Natural killer cell (primary cell): ENCODE results near the gene SMAD1. TPM values are rescaled to one million over a fixed set of nuclear protein-coding genes. Genes with fewer than 3 reads are reported as not detected.

Experiments
- ATAC-seq, 3 donors: fragments of 150-1000 bp in 2 of 3; fragments of 200-7000 bp in 1 of 3; cut with Tn5 transposase; 1 replicate in 1 of 3; 2 replicates in 2 of 3; pipeline ENCODE4 v1.10.0; 2021; ENCODE audit warnings: mild to moderate bottlenecking in 2 of 3, moderate library complexity in 2 of 3
- DNase-seq, 2 donors: peaks; one replicate each; pipeline versions ENCODE4 v3.0.0 to v3.0.0-alpha.2; 2013 to 2021; ENCODE audit warnings: mixed read lengths in 1 of 2
- H3K27ac ChIP-seq: one replicate; pipeline ENCODE4 v1.5.1; 2013; ENCODE audit warnings: mild to moderate bottlenecking, low read length
- H3K27me3 ChIP-seq: one replicate; pipeline ENCODE4 v1.6.1; 2013; ENCODE audit warnings: low read length; ENCODE audit not compliant: control insufficient read depth, insufficient read depth
- H3K36me3 ChIP-seq: one replicate; pipeline ENCODE4 v1.6.1; 2013; ENCODE audit warnings: low read length; ENCODE audit not compliant: control insufficient read depth, insufficient read depth
- H3K4me1 ChIP-seq: one replicate; pipeline ENCODE4 v1.6.1; 2013; ENCODE audit warnings: low read length; ENCODE audit not compliant: control insufficient read depth, insufficient read depth
- H3K4me3 ChIP-seq: one replicate; pipeline ENCODE4 v1.5.1; 2013; ENCODE audit warnings: low read length
- H3K9me3 ChIP-seq: one replicate; pipeline ENCODE4 v1.6.1; 2013; ENCODE audit warnings: low read length; ENCODE audit not compliant: control insufficient read depth, insufficient read depth
- H3K27ac Mint-ChIP-seq, 2 donors: one replicate each; pipeline ENCODE4 v1.8.0; 2022; ENCODE audit warnings: mild to moderate bottlenecking in 2 of 2, mixed read lengths in 2 of 2, moderate library complexity in 1 of 2
- H3K27me3 Mint-ChIP-seq, 2 donors: one replicate each; pipeline ENCODE4 v1.8.0; 2022; ENCODE audit warnings: low read depth in 2 of 2, mixed read lengths in 2 of 2
- H3K36me3 Mint-ChIP-seq: one replicate; pipeline ENCODE4 v1.8.0; 2022; ENCODE audit warnings: mixed read lengths
- H3K4me1 Mint-ChIP-seq, 2 donors: one replicate each; pipeline ENCODE4 v1.8.0; 2022; ENCODE audit warnings: mixed read lengths in 2 of 2
- H3K4me3 Mint-ChIP-seq: one replicate; pipeline ENCODE4 v1.8.0; 2022; ENCODE audit warnings: mild to moderate bottlenecking, moderate library complexity, mixed read lengths
- H3K9me3 Mint-ChIP-seq, 2 donors: one replicate each; pipeline ENCODE4 v1.8.0; 2022; ENCODE audit warnings: mixed read lengths in 2 of 2
- WGBS: methylation state at CpG from one replicate; pipeline ENCODE4 v1.1.7; 2013; ENCODE audit warnings: missing lambda C conversion rate; ENCODE audit not compliant: insufficient coverage; 5-methylcytosine and 5-hydroxymethylcytosine counted together
- intact Hi-C: fragments of 100-400 bp; cut with micrococcal nuclease; formaldehyde crosslinking; loops from one replicate; pipeline ENCODE4 v1.14.2; 2022
- total RNA-seq, 4 donors: library from RNA; stranded (reverse); fragments of 120-200 nt in 1 of 4; gene quantifications; one replicate each; pipeline versions ENCODE4 v1.2.3 to v1.2.4, GENCODE V29; 2013 to 2022
- TF ChIP-seq, protein P1 (sequence below): fragments of 200-600 bp; IDR thresholded peaks from one replicate; pipeline ENCODE4 v1.8.0; 2022; ENCODE audit warnings: antibody characterized with exemption

SMAD1 gene
- total RNA-seq, 3 donors from 2014 or later (not counting 1 experiment from before 2014, with no cell fraction given) = 2.2 to 12.8 (median 9.9) TPM

DNA sequence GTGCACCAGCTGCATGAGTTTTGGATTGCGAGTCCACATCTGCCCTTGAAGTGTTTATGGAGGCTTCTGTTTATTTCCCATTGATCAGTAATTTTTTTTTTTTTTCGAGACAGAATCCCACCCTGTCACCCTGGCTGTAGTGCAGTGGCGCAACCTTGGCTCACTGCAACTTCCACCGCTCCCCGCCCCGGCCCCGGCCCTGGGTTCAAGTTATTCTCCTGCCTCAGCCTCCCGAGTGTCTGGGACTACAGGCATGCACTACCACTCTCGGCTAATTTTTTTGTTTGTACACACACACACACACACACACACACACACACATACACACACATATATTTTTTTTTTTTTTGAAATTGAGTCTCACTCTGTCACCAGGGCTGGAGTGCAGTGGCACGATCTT is 46.1 kb downstream of the SMAD1 start:
- no peaks in the 10 kb centered on the region for H3K9me3 Mint-ChIP-seq
- Histone ChIP-seq H3K27me3 (no peaks in the 10 kb centered on the region), H3K4me3 (no peak overlapping the region), H3K27ac (no peak overlapping the region), H3K9me3 (no peaks in the 10 kb centered on the region), H3K4me1 (no peaks in the 10 kb centered on the region), H3K36me3 (no peaks in the 10 kb centered on the region)
- no peak overlapping the region for H3K4me3 Mint-ChIP-seq
- peaks cover 0 to 8% of the 10 kb centered on the region in 2 donors for H3K4me1 Mint-ChIP-seq
- H3K36me3 Mint-ChIP-seq = no peaks in the 10 kb centered on the region
- intact Hi-C loops = no loop called here
- WGBS = 93% methylated on average over 10 of the region's 10 CpGs
- ATAC-seq (no peak), DNase-seq (no peak)
- H3K27ac Mint-ChIP-seq = no peak overlapping the region
- TF ChIP-seq, protein P1, sequence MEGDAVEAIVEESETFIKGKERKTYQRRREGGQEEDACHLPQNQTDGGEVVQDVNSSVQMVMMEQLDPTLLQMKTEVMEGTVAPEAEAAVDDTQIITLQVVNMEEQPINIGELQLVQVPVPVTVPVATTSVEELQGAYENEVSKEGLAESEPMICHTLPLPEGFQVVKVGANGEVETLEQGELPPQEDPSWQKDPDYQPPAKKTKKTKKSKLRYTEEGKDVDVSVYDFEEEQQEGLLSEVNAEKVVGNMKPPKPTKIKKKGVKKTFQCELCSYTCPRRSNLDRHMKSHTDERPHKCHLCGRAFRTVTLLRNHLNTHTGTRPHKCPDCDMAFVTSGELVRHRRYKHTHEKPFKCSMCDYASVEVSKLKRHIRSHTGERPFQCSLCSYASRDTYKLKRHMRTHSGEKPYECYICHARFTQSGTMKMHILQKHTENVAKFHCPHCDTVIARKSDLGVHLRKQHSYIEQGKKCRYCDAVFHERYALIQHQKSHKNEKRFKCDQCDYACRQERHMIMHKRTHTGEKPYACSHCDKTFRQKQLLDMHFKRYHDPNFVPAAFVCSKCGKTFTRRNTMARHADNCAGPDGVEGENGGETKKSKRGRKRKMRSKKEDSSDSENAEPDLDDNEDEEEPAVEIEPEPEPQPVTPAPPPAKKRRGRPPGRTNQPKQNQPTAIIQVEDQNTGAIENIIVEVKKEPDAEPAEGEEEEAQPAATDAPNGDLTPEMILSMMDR = no peak
- no peaks in the 10 kb centered on the region for H3K27me3 Mint-ChIP-seq

DNA sequence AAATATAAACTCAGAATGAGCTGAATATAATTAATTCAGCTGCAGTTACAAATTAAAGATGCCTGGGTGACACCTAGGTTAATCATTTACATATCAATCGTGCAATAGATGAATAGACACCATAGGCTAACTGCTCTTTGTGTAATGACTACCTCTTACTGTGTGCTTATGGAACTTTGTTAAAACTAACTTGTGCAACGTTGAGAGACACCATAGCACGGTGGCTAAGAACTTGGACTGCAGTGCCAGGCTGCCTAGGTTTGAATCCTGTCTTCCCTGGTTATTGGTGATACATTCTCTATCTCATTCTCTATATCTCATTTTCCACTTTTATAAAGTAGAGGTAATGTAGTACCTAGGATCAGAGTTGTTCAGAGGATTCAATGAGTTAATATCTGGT is 46.9 kb downstream of the SMAD1 start:
- H3K36me3 Mint-ChIP-seq = no peaks in the 10 kb centered on the region
- Histone ChIP-seq H3K4me3 (no peak overlapping the region), H3K27me3 (no peaks in the 10 kb centered on the region), H3K9me3 (no peaks in the 10 kb centered on the region), H3K4me1 (no peaks in the 10 kb centered on the region), H3K36me3 (no peaks in the 10 kb centered on the region), H3K27ac (no peak overlapping the region)
- no peak overlapping the region for H3K27ac Mint-ChIP-seq
- 84% methylated on average over 3 of the region's 3 CpGs for WGBS
- no peaks in the 10 kb centered on the region for H3K27me3 Mint-ChIP-seq
- intact Hi-C loops = no loop called here
- H3K4me3 Mint-ChIP-seq = no peak overlapping the region
- H3K9me3 Mint-ChIP-seq = no peaks in the 10 kb centered on the region
- TF ChIP-seq, protein P1 = no peak
- ATAC-seq (no peak), DNase-seq (no peak)
- peaks cover 0 to 8% of the 10 kb centered on the region in 2 donors for H3K4me1 Mint-ChIP-seq

DNA sequence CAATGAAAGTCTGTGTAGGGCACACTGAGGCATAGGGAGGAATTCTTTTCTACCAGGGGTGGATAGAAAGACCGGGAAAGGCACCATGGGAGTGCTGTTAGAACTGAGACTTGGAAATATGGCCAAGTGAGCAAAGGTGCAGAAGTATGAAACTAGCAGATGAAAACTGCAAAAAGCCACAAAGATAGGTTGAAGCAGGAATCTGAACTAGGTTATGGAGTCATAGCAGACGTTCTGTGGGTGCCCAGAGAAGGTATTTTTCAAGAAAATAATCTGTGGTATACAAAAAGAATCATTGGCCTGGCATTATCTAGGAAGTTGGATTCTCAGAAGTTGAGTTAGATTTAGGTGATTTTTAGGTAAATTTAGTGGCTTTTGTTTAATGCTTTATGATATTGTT is 48.5 kb downstream of the SMAD1 start:
- intact Hi-C loops = no loop called here
- ATAC-seq (no peak), DNase-seq (no peak)
- TF ChIP-seq, protein P1 = no peak
- no peaks in the 10 kb centered on the region for H3K9me3 Mint-ChIP-seq
- peaks cover 0 to 5% of the 10 kb centered on the region in 2 donors for H3K4me1 Mint-ChIP-seq
- H3K27ac ChIP-seq = no peak overlapping the region
- 62% methylated on average over 2 of the region's 2 CpGs for WGBS
- no peaks in the 10 kb centered on the region for H3K36me3 ChIP-seq
- no peaks in the 10 kb centered on the region for H3K27me3 ChIP-seq
- no peaks in the 10 kb centered on the region for H3K4me1 ChIP-seq
- no peaks in the 10 kb centered on the region for H3K36me3 Mint-ChIP-seq
- H3K27ac Mint-ChIP-seq = no peak overlapping the region
- no peak overlapping the region for H3K4me3 ChIP-seq
- no peak overlapping the region for H3K4me3 Mint-ChIP-seq
- H3K27me3 Mint-ChIP-seq = no peaks in the 10 kb centered on the region
- no peaks in the 10 kb centered on the region for H3K9me3 ChIP-seq

DNA sequence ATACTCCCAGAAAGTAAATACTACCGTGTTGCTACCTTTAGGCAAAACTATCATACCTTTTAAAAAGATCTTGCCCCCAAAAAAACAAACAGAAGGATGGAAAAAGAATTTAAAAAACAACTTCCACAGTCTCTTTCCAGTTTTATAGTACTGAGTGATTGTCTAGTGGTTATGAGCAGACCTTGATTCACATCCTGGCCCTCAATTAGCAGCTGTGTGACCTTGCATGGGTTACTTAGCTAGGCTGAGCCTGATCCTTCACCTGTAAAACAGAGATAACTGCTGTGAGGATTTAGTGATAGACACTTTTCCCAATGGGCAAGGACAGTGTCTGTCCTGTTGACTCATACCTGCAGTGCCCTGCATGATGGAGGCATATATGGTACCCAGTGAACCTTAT is 49.0 kb downstream of the SMAD1 start:
- Mint-ChIP-seq H3K4me1 (peaks cover 0 to under 1% of the 10 kb centered on the region in 2 donors), H3K9me3 (no peaks in the 10 kb centered on the region), H3K27me3 (peaks cover 0 to 5% of the 10 kb centered on the region in 2 donors), H3K27ac (no peak overlapping the region), H3K4me3 (no peak overlapping the region), H3K36me3 (no peaks in the 10 kb centered on the region)
- TF ChIP-seq, protein P1 = no peak
- H3K27ac ChIP-seq = no peak overlapping the region
- no peaks in the 10 kb centered on the region for H3K4me1 ChIP-seq
- no peaks in the 10 kb centered on the region for H3K9me3 ChIP-seq
- no peak for DNase-seq
- no peaks in the 10 kb centered on the region for H3K36me3 ChIP-seq
- no CpG with 5 or more reads among the region's 1 CpG for WGBS
- H3K27me3 ChIP-seq = no peaks in the 10 kb centered on the region
- no peak for ATAC-seq
- H3K4me3 ChIP-seq = no peak overlapping the region
- intact Hi-C loops = no loop called here
